ENCODE data around the gene ATP6V1F. TPM values are rescaled to one million over a fixed set of nuclear protein-coding genes. Genes with fewer than 3 reads are reported as not detected.

The ATP6V1F gene
- polyA plus RNA-seq, 1 donor = 193 TPM

DNA sequence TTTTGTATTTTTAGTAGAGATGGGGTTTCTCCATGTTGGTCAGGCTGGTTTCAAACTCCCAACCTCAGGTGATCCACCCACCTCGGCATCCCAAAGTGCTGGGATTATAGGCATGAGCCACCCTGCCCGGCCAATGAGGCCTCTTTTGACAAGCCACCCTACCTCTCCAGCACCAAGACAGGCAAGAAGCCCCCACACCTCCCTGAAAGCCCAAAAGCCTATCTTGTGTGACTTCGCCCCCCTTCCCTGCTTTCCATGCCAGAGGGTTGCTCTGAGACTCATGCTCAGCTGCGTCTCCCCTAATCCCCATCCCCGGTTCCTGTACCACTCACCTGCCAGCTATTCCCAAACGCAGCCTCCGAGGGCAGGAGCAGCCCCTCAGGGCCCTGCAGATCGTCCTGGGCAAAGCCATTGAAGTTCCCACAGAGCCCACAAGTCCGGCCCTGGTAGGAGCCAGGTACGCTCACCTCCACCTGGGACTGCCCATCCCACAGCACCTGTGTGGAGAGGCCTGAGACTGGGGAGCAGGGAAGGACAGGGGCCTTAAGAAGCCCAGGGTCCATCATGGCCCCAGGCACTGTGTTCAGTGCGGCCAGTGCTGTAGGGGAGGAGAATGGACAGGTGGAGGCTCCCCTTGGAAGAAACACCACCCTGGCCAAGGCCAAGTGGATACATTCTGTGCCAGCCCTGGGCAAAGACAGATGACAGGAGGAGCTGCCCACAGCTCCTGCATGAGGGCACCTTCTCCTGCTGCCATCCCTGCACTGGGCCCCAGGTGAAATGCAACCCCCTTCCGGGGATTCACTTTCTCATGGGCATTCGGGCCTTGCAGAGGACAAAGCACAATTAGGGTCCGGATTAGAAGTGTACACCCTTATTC is 15.8 kb downstream of the ATP6V1F start:
- H3K27me3 ChIP-seq (ENCODE audit: control insufficient read depth, insufficient read depth, low read length) = no peaks in the 10 kb centered on the region
- no peak overlapping the region for H3K4me3 ChIP-seq (ENCODE audit: low read length)
- no peaks in the 10 kb centered on the region for H3K36me3 ChIP-seq (ENCODE audit: control insufficient read depth, insufficient read depth, low read length)
- peaks cover 4% of the 10 kb centered on the region for H3K9me3 ChIP-seq (ENCODE audit: control insufficient read depth, low read depth, low read length)
- no peak for DNase-seq
- WGBS (ENCODE audit: insufficient coverage, low lambda C conversion rate) = no CpG with 5 or more reads among the region's 14 CpGs
- H3K4me1 ChIP-seq (ENCODE audit: control insufficient read depth, insufficient read depth, low read length) = peaks cover 37% of the 10 kb centered on the region
- H3K27ac ChIP-seq (ENCODE audit: low read length) = no peak overlapping the region

DNA sequence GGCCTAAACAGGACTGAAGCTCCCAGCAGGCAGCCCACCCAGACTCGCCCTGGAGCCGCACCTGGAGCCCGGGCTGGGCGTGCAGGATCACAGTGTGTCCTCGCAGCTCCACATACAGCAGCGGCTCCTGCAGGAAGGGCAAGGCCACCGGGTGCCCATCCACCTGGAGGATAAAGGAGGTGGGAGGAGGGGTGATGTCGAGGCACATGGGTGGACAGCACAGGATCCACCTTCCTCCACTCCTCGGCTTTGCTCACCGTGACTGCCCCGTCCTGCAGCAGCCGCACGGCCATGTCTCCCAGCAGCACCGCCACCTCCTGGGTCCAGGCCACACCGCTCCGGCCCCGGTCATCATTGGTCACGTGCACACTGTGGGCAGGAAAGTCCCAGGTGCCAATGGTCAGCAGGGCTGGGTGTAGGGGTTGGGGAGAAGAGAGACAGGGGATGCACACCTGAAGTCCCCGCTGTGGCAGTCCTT is 16.8 kb downstream of the ATP6V1F start:
- peaks cover 33% of the 10 kb centered on the region for H3K4me1 ChIP-seq (ENCODE audit: control insufficient read depth, insufficient read depth, low read length)
- no peaks in the 10 kb centered on the region for H3K27me3 ChIP-seq (ENCODE audit: control insufficient read depth, insufficient read depth, low read length)
- H3K36me3 ChIP-seq (ENCODE audit: control insufficient read depth, insufficient read depth, low read length) = no peaks in the 10 kb centered on the region
- no CpG with 5 or more reads among the region's 19 CpGs for WGBS (ENCODE audit: insufficient coverage, low lambda C conversion rate)
- H3K9me3 ChIP-seq (ENCODE audit: control insufficient read depth, low read depth, low read length) = peaks cover 4% of the 10 kb centered on the region
- H3K27ac ChIP-seq (ENCODE audit: low read length) = no peak overlapping the region
- H3K4me3 ChIP-seq (ENCODE audit: low read length) = no peak overlapping the region
- no peak for DNase-seq

DNA sequence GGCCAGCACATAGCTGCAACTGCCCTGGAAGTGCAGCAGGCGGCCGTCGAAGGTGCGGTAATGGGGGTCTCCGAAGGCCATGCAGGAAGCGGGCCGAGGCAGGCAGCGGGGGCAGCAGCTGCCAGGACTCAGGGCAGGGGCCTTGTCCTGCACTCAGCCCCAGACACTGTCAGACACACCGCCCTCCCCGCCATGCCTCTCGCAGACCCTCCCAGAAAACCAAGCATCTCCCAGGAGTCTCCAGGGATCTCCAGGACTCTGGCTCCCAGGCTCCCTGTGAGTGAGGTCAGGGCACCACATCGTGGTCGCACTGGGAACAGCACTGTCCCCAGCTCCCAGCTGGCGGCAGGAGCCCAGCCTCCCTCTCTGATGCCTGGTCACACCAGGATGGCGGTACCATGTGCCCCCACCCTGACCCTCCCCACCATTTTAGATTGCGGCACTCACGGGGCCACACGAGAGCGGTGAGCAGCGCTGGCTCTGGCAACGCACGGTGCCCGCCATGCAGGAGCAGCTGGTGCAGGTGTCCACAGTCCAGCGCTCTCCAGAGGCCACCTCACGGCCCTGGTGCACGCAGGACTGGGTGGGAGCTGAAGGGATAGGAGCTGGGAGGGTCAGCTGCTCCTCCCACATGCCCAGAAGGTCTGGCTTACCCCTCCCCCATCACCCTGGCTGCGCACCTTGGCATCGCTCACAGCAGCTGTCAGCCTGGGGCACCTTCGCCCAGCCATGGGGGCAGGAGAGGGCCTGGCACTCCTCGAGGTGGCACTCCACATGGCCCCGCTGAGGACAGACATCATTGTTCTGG is 17.5 kb downstream of the ATP6V1F start:
- DNase-seq = peak; percentile 54 to 64
- no peak overlapping the region for H3K4me3 ChIP-seq (ENCODE audit: low read length)
- H3K4me1 ChIP-seq (ENCODE audit: control insufficient read depth, insufficient read depth, low read length) = peaks cover 27% of the 10 kb centered on the region
- no peaks in the 10 kb centered on the region for H3K36me3 ChIP-seq (ENCODE audit: control insufficient read depth, insufficient read depth, low read length)
- peaks cover 4% of the 10 kb centered on the region for H3K9me3 ChIP-seq (ENCODE audit: control insufficient read depth, low read depth, low read length)
- WGBS (ENCODE audit: insufficient coverage, low lambda C conversion rate) = no CpG with 5 or more reads among the region's 31 CpGs
- no peaks in the 10 kb centered on the region for H3K27me3 ChIP-seq (ENCODE audit: control insufficient read depth, insufficient read depth, low read length)
- H3K27ac ChIP-seq (ENCODE audit: low read length) = no peak overlapping the region

- no peaks in the 10 kb centered on the region for H3K27me3 ChIP-seq (ENCODE audit: control insufficient read depth, insufficient read depth, low read length)
- H3K4me1 ChIP-seq (ENCODE audit: control insufficient read depth, insufficient read depth, low read length) = peaks cover 19% of the 10 kb centered on the region
- no peak overlapping the region for H3K27ac ChIP-seq (ENCODE audit: low read length)
- no CpG with 5 or more reads among the region's 11 CpGs for WGBS (ENCODE audit: insufficient coverage, low lambda C conversion rate)
- DNase-seq = no peak
- H3K4me3 ChIP-seq (ENCODE audit: low read length) = no peak overlapping the region
- peaks cover 4% of the 10 kb centered on the region for H3K9me3 ChIP-seq (ENCODE audit: control insufficient read depth, low read depth, low read length)
- H3K36me3 ChIP-seq (ENCODE audit: control insufficient read depth, insufficient read depth, low read length) = no peaks in the 10 kb centered on the region
These were observed 18.3 kb downstream of the ATP6V1F start for GRCh38 chr7:128880791-128881457.

DNA sequence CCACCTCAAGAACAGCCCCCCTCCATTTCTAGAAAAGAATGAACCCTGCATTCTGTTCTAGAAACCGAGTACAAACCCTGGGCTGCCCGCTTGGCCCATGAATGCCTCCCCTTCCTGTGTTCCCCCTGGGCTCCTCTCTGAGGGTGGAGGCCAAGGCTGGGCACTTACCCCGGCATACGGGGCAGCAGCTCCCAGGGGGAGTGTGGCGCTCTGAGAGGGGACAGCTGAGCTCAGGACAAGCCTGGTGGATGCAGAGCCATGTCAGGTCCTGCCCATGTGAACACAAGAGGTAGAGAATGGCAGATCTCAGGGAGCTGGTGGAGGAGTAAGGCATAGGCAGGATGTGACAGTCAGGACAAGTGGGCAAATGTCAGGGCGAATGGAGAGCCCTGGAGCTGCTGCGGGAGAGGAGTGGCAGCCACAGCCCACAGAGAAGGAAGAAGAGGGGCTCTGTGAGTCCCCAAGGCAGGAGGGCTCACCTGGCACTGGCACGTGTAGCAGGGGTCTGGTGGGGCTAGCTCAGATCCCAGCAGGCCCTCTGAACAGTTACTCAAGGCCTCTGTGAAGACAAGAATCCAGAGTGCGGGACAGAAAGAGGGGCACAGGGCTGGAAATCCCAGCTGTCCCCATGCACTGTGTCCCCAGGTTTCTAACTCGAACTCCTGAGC is 18.9 kb downstream of the ATP6V1F start:
- no peak overlapping the region for H3K4me3 ChIP-seq (ENCODE audit: low read length)
- peaks cover 4% of the 10 kb centered on the region for H3K9me3 ChIP-seq (ENCODE audit: control insufficient read depth, low read depth, low read length)
- WGBS (ENCODE audit: insufficient coverage, low lambda C conversion rate) = no CpG with 5 or more reads among the region's 10 CpGs
- H3K27ac ChIP-seq (ENCODE audit: low read length) = no peak overlapping the region
- H3K36me3 ChIP-seq (ENCODE audit: control insufficient read depth, insufficient read depth, low read length) = no peaks in the 10 kb centered on the region
- H3K27me3 ChIP-seq (ENCODE audit: control insufficient read depth, insufficient read depth, low read length) = no peaks in the 10 kb centered on the region
- DNase-seq = no peak
- peaks cover 12% of the 10 kb centered on the region for H3K4me1 ChIP-seq (ENCODE audit: control insufficient read depth, insufficient read depth, low read length)

- Histone ChIP-seq H3K4me3 (ENCODE audit: low read length) (no peak overlapping the region), H3K36me3 (ENCODE audit: control insufficient read depth, insufficient read depth, low read length) (no peaks in the 10 kb centered on the region), H3K27ac (ENCODE audit: low read length) (no peak overlapping the region), H3K9me3 (ENCODE audit: control insufficient read depth, low read depth, low read length) (peaks cover 4% of the 10 kb centered on the region), H3K4me1 (ENCODE audit: control insufficient read depth, insufficient read depth, low read length) (peaks cover 7% of the 10 kb centered on the region), H3K27me3 (ENCODE audit: control insufficient read depth, insufficient read depth, low read length) (no peaks in the 10 kb centered on the region)
- DNase-seq = no peak
- WGBS (ENCODE audit: insufficient coverage, low lambda C conversion rate) = no CpG with 5 or more reads among the region's 8 CpGs
These were observed 19.5 kb downstream of the ATP6V1F start for GRCh38 chr7:128882134-128882533.

GRCh38 chr7:128883622-128884448 is 21.2 kb downstream of the ATP6V1F start:
- Histone ChIP-seq H3K36me3 (ENCODE audit: control insufficient read depth, insufficient read depth, low read length) (no peaks in the 10 kb centered on the region), H3K27ac (ENCODE audit: low read length) (no peak overlapping the region), H3K4me3 (ENCODE audit: low read length) (no peak overlapping the region), H3K9me3 (ENCODE audit: control insufficient read depth, low read depth, low read length) (peaks cover 16% of the 10 kb centered on the region), H3K4me1 (ENCODE audit: control insufficient read depth, insufficient read depth, low read length) (peaks cover 5% of the 10 kb centered on the region), H3K27me3 (ENCODE audit: control insufficient read depth, insufficient read depth, low read length) (no peaks in the 10 kb centered on the region)
- DNase-seq = peak; percentile 56 to 59
- WGBS (ENCODE audit: insufficient coverage, low lambda C conversion rate) = no CpG with 5 or more reads among the region's 19 CpGs

DNA sequence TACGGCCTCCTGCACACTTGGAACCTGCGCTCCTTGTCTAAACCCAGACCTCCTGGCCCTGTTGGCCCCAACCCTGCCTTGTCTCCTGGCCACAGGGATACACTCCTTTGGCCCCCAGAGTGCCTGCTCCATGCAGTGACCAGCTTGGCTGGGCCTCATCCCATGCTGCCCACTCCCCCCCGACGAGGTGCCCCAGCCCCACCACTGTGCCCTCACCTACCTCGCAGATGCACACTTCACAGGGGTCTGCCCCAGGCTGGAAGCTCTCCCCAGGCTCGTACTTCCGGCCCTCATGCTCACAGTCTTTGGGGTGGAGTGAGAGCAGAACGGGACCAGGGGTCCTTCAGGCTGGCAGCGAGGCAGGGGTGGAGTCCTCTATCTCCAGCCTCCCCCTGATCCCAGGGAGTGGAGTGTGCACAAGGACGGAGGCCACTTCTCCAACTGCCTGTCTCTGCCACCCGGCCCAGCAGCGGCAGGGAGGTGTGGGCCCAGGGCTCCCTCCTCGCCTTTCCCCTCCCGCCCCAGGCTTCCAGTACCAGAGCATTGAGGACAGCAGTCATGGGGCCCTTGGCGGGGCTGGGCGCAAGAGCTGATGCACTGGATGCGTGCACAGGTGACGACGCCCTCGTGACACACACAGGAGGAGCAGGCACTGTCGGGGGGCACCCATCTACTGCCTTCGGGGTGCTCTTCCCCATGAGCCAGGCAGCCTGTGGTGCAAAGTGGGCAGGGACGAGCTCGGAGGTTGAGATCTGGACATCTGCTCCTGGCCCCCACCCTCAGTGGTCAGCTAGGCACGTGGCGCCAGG is 22.1 kb downstream of the ATP6V1F start:
- no CpG with 5 or more reads among the region's 26 CpGs for WGBS (ENCODE audit: insufficient coverage, low lambda C conversion rate)
- Histone ChIP-seq H3K27ac (ENCODE audit: low read length) (no peak overlapping the region), H3K4me1 (ENCODE audit: control insufficient read depth, insufficient read depth, low read length) (peaks cover 5% of the 10 kb centered on the region), H3K27me3 (ENCODE audit: control insufficient read depth, insufficient read depth, low read length) (no peaks in the 10 kb centered on the region), H3K4me3 (ENCODE audit: low read length) (no peak overlapping the region), H3K36me3 (ENCODE audit: control insufficient read depth, insufficient read depth, low read length) (no peaks in the 10 kb centered on the region), H3K9me3 (ENCODE audit: control insufficient read depth, low read depth, low read length) (peaks cover 12% of the 10 kb centered on the region)
- DNase-seq = no peak

Measured in large intestine (tissue), 3 donors.